Natural killer cell treated with Interleukin-12 subunit alpha and Interleukin-12 subunit beta and Interleukin-15 and Interleukin-18, amount 100 ng/mL, for 72 hours (primary cell): ENCODE data around the gene HSP90B1. TPM values are rescaled to one million over a fixed set of nuclear protein-coding genes. Genes with fewer than 3 reads are reported as not detected.

Experiments
- ATAC-seq, 2 donors: fragments of 150-1000 bp; cut with Tn5 transposase in 1 of 2; sonication (Bioruptor Pico), chemical (Tn5 transposase) in 1 of 2; 2 replicates each; pipeline ENCODE4 v1.10.0; 2021
- DNase-seq: peaks from one replicate; pipeline ENCODE4 v3.0.0; 2022; ENCODE audit warnings: low spot score
- H3K27ac Mint-ChIP-seq, 2 donors: 1 replicate in 1 of 2; 2 replicates in 1 of 2; pipeline ENCODE4 v1.8.0; 2022; ENCODE audit warnings: mixed read lengths in 2 of 2, mild to moderate bottlenecking in 1 of 2, moderate library complexity in 1 of 2
- H3K27me3 Mint-ChIP-seq, 2 donors: 1 replicate in 1 of 2; 2 replicates in 1 of 2; pipeline ENCODE4 v1.8.0; 2022; ENCODE audit warnings: mixed read lengths in 2 of 2
- H3K36me3 Mint-ChIP-seq: one replicate; pipeline ENCODE4 v1.8.0; 2022; ENCODE audit warnings: mixed read lengths
- H3K4me1 Mint-ChIP-seq, 2 donors: 1 replicate in 1 of 2; 2 replicates in 1 of 2; pipeline ENCODE4 v1.8.0; 2022; ENCODE audit warnings: low read depth in 2 of 2, mixed read lengths in 2 of 2, mild to moderate bottlenecking in 1 of 2
- H3K4me3 Mint-ChIP-seq: one replicate; pipeline ENCODE4 v1.8.0; 2022; ENCODE audit warnings: mixed read lengths
- H3K9me3 Mint-ChIP-seq: 2 replicates; pipeline ENCODE4 v1.8.0; 2022; ENCODE audit warnings: mixed read lengths
- total RNA-seq, 2 donors: library from RNA; stranded (reverse); gene quantifications; one replicate each; pipeline ENCODE4 v1.2.3, GENCODE V29; 2022

Gene HSP90B1
- total RNA-seq, 2 donors from 2014 or later = 621 to 706 TPM

GRCh38 chr12:103966736-103967135 is 36.5 kb downstream of the HSP90B1 start:
- ATAC-seq = no peak
- H3K9me3 Mint-ChIP-seq = no peaks in the 10 kb centered on the region
- H3K36me3 Mint-ChIP-seq = peaks cover 7% of the 10 kb centered on the region
- H3K27me3 Mint-ChIP-seq = no peaks in the 10 kb centered on the region
- H3K4me3 Mint-ChIP-seq = peak overlapping the region; percentile 87
- H3K27ac Mint-ChIP-seq = peak overlapping the region; percentile 96 to 98
- peaks cover 37 to 41% of the 10 kb centered on the region in 2 donors for H3K4me1 Mint-ChIP-seq
- no peak for DNase-seq

GRCh38 chr12:103969391-103969790 is 39.2 kb downstream of the HSP90B1 start:
- H3K36me3 Mint-ChIP-seq = peaks cover 7% of the 10 kb centered on the region

GRCh38 chr12:103973909-103974308 is 43.7 kb downstream of the HSP90B1 start:
- H3K27me3 Mint-ChIP-seq = no peaks in the 10 kb centered on the region
- ATAC-seq (no peak), DNase-seq (no peak)
- H3K27ac Mint-ChIP-seq = no peak overlapping the region
- peaks cover 15% of the 10 kb centered on the region for H3K36me3 Mint-ChIP-seq
- no peaks in the 10 kb centered on the region for H3K9me3 Mint-ChIP-seq
- H3K4me1 Mint-ChIP-seq = peaks cover 30 to 38% of the 10 kb centered on the region in 2 donors
- H3K4me3 Mint-ChIP-seq = no peak overlapping the region

More at GRCh38 chr12:103969391-103969790, 39.2 kb downstream of the HSP90B1 start:
- Mint-ChIP-seq H3K9me3 (no peaks in the 10 kb centered on the region), H3K27ac (peak overlapping the region in 1 of 2 donors; percentile 34), H3K4me1 (peaks cover 41 to 45% of the 10 kb centered on the region in 2 donors), H3K4me3 (no peak overlapping the region), H3K27me3 (no peaks in the 10 kb centered on the region)
- no peak for ATAC-seq
- no peak for DNase-seq

GRCh38 chr12:103975368-103975767 is 45.2 kb downstream of the HSP90B1 start:
- Mint-ChIP-seq H3K4me1 (peaks cover 31% of the 10 kb centered on the region in 2 donors), H3K36me3 (peaks cover 22% of the 10 kb centered on the region), H3K27ac (no peak overlapping the region), H3K27me3 (no peaks in the 10 kb centered on the region), H3K9me3 (no peaks in the 10 kb centered on the region), H3K4me3 (no peak overlapping the region)
- DNase-seq (no peak), ATAC-seq (no peak)

GRCh38 chr12:103978384-103978982 is 48.3 kb downstream of the HSP90B1 start:
- H3K9me3 Mint-ChIP-seq = no peaks in the 10 kb centered on the region
- no peaks in the 10 kb centered on the region for H3K27me3 Mint-ChIP-seq
- no peak overlapping the region for H3K4me3 Mint-ChIP-seq
- ATAC-seq (no peak), DNase-seq (no peak)
- peaks cover 22% of the 10 kb centered on the region for H3K36me3 Mint-ChIP-seq
- no peak overlapping the region for H3K27ac Mint-ChIP-seq
- peaks cover 24 to 27% of the 10 kb centered on the region in 2 donors for H3K4me1 Mint-ChIP-seq

- Mint-ChIP-seq H3K27me3 (no peaks in the 10 kb centered on the region), H3K4me1 (no peaks in the 10 kb centered on the region), H3K9me3 (no peaks in the 10 kb centered on the region), H3K27ac (no peak overlapping the region), H3K36me3 (no peaks in the 10 kb centered on the region), H3K4me3 (no peak overlapping the region)
- no peak for DNase-seq
- ATAC-seq = no peak
These were observed 56.6 kb downstream of the HSP90B1 start for GRCh38 chr12:103986829-103987228.

- no peaks in the 10 kb centered on the region for H3K36me3 Mint-ChIP-seq
- H3K27me3 Mint-ChIP-seq = peaks cover 12 to 14% of the 10 kb centered on the region in 2 donors
- ATAC-seq = no peak
- no peaks in the 10 kb centered on the region for H3K4me1 Mint-ChIP-seq
- no peak overlapping the region for H3K27ac Mint-ChIP-seq
- no peak for DNase-seq
- no peak overlapping the region for H3K4me3 Mint-ChIP-seq
- H3K9me3 Mint-ChIP-seq = no peaks in the 10 kb centered on the region
These were observed 64.0 kb downstream of the HSP90B1 start for GRCh38 chr12:103994235-103994634.

GRCh38 chr12:103996595-103996994 is 66.4 kb downstream of the HSP90B1 start:
- H3K4me3 Mint-ChIP-seq = no peak overlapping the region
- no peak overlapping the region for H3K27ac Mint-ChIP-seq
- H3K27me3 Mint-ChIP-seq = peaks cover 28 to 33% of the 10 kb centered on the region in 2 donors
- H3K9me3 Mint-ChIP-seq = no peaks in the 10 kb centered on the region
- no peaks in the 10 kb centered on the region for H3K36me3 Mint-ChIP-seq
- no peaks in the 10 kb centered on the region for H3K4me1 Mint-ChIP-seq
- ATAC-seq (no peak), DNase-seq (no peak)

GRCh38 chr12:103997286-103997900 is 67.2 kb downstream of the HSP90B1 start:
- H3K27ac Mint-ChIP-seq = no peak overlapping the region
- H3K27me3 Mint-ChIP-seq = peaks cover 28 to 34% of the 10 kb centered on the region in 2 donors
- no peak overlapping the region for H3K4me3 Mint-ChIP-seq
- H3K36me3 Mint-ChIP-seq = no peaks in the 10 kb centered on the region
- ATAC-seq = no peak
- no peaks in the 10 kb centered on the region for H3K9me3 Mint-ChIP-seq
- H3K4me1 Mint-ChIP-seq = no peaks in the 10 kb centered on the region
- DNase-seq = no peak

Other genes with a start within 250 kb of the HSP90B1 start
- 10 to 100 TPM in 1 of 2 donors, 1 to 10 TPM in 1; 3.9 to 15.5 TPM for gene NT5DC3, start 89.2 kb upstream of the HSP90B1 start, total RNA-seq
- gene TDG, start 35.5 kb downstream of the HSP90B1 start, total RNA-seq = 10 to 100 TPM; 50.8 to 55.2 TPM
- gene GLT8D2, start 119.8 kb downstream of the HSP90B1 start, total RNA-seq = under 1 TPM in 1 of 2 donors, not detected in 1; 0.33 TPM
- gene HCFC2, start 134.1 kb downstream of the HSP90B1 start, total RNA-seq = 10 to 100 TPM; 13.5 to 17.6 TPM
- 10 to 100 TPM; 13.1 to 18.5 TPM for gene NFYB, start 207.8 kb downstream of the HSP90B1 start, total RNA-seq